GM08714 (cell line): ENCODE measurements around the gene MMD2.
"Not testable (repeated sequence)": the region's sequence is repeated elsewhere in the genome, so short reads cannot be mapped to it uniquely, and the experiment has no call there.

ENCODE experiments used
- H3K4me3 ChIP-seq: fragments of 200-500 bp; sonication (Bioruptor generic); 2 replicates; pipeline ENCODE4 v1.5.1; 2014; ENCODE audit warnings: mild to moderate bottlenecking, low read length, inconsistent platforms
- ZNF274 ChIP-seq: IDR thresholded peaks from 2 replicates; pipeline ENCODE4 v1.6.1; 2012; ENCODE audit warnings: mild to moderate bottlenecking, low read depth, low read length

The MMD2 gene

GRCh38 chr7:4958477-4959301 is at the start of gene MMD2:
Gene MMD2, minus strand, starts transcription at chr7:4959187. Its CDS starts 170 bp downstream, at chr7:4959017.
- no peak within 1 kb of the TSS for H3K4me3 ChIP-seq
- TF ChIP-seq ZNF274, result no peak

GRCh38 chr7:5005066-5005465 is 46.1 kb upstream of the MMD2 start:
- no peak overlapping the region for H3K4me3 ChIP-seq
- TF ChIP-seq ZNF274, result no peak

GRCh38 chr7:5001911-5002310 is 42.9 kb upstream of the MMD2 start:
- no peak overlapping the region for H3K4me3 ChIP-seq
- TF ChIP-seq ZNF274, result no peak

DNA sequence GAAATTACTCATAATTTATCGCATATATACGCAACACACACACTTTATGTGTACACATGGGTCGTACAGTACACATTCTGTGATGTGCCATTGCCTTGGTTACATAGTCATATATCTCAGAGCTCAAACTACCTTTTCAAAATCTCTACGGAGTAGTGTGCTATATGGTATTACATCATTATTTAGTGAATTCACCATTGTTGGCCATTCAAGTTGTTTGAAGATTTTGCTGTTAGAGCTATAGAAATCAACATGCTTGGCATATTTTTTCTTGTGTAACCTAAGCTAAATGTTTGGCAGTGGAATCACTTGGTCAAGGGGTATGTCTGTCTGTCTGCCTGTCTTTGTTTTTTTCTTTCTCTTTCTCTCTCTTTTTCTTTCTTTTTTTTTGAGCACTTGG is 42.0 kb upstream of the MMD2 start:
- no peak for TF ChIP-seq ZNF274
- no peak overlapping the region for H3K4me3 ChIP-seq

GRCh38 chr7:4999369-4999950 is 40.5 kb upstream of the MMD2 start:
- no peak for TF ChIP-seq ZNF274
- H3K4me3 ChIP-seq, result no peak overlapping the region

GRCh38 chr7:4998910-4999309 is 39.9 kb upstream of the MMD2 start:
- no peak for TF ChIP-seq ZNF274
- H3K4me3 ChIP-seq, result no peak overlapping the region

DNA sequence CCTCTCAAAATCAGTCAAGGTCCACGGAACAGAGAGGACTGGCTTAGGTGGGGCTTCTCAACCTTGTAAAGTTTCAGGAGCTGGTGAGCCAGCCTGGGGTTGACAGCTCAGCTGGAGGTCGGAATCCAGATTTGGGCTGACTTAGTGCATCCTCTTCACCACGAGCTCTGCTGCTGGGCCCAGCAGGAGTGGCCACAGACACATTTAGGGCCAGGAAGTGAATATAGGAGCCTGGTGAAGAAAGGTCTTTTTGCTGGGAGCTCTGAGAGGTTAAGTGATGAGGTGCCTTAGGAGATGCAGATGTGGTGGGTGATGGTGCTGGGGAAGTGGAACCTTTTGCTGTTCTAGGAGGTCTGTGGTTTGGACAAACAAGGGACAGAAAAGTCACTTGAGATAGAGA is 39.3 kb upstream of the MMD2 start:
- no peak overlapping the region for H3K4me3 ChIP-seq
- no peak for TF ChIP-seq ZNF274

- no peak overlapping the region for H3K4me3 ChIP-seq
- TF ChIP-seq ZNF274, result no peak
Measured at GRCh38 chr7:4996696-4997222, 37.8 kb upstream of the MMD2 start.

DNA sequence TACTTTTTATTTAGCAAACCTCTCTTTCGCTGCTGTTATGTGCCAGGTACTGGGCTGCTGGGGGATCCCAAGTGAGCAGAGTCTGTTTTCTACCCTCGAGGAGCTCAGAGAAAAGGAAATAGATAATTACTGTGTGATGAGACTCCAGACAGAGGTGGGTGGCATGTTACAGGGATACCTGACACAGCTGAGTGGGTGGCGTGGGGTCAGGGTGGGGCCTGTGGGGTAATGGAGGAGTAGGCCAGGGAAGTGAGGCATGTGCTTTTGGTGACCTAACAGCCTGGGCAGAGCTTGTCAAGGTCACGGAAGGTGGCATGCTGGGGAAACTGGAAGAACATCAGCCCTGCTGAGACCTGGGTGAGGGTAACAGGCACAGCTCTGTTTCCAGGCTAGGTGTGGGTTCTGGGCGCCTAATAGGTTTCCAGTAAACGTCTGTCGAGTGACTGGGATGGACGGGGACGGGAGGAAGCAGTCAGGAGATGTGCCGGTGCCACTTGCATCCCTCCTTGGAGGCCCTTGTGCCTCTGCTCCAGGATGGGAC is 36.5 kb upstream of the MMD2 start:
- H3K4me3 ChIP-seq, result no peak overlapping the region
- TF ChIP-seq ZNF274, result no peak

DNA sequence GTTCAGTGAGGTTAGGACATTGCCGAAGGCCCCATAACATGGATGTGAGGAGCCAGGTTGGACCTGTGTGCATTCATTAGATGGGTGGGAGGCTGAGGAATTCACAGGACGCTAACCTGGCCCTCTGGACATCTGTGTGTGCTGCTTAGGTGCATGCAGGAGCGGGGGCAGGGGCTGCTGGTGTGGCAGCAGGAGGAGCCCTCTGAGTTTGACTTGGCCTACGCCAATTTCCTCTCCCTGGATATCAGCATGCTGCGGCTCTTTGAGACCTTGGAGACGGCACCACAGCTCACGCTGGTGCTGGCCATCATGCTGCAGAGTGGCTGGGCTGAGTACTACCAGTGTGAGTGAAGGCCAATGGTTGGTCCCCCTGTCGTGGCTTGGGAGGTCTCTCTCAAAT is 34.5 kb upstream of the MMD2 start:
- no peak for TF ChIP-seq ZNF274

DNA sequence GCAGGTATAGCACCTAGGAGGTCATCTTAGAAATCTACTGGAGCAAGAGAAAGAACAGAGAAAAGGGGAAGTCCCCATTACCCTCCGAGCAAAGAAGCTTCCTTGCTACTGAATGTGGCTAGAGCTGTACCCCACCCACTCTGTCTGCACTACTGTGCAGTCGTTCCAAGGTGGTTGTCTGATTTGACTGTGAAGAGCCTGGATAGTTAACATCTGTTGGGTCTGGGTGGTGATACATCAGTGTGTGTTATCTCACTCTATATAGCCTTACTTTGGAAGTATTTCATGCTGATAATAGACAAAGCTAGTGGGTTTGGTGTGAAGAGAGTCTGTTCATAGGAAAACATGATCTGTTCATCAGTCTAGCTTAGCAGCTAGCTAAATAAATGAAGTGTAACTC is 23.8 kb upstream of the MMD2 start:
- H3K4me3 ChIP-seq, result not testable (repeated sequence)

More for the DNA sequence above, 34.5 kb upstream of the MMD2 start:
- H3K4me3 ChIP-seq, result no peak overlapping the region

GRCh38 chr7:4981295-4981890 is 22.4 kb upstream of the MMD2 start:
- H3K4me3 ChIP-seq, result not testable (repeated sequence)

- H3K4me3 ChIP-seq, result not testable (repeated sequence)
Measured at GRCh38 chr7:4975626-4976025, 16.6 kb upstream of the MMD2 start.

DNA sequence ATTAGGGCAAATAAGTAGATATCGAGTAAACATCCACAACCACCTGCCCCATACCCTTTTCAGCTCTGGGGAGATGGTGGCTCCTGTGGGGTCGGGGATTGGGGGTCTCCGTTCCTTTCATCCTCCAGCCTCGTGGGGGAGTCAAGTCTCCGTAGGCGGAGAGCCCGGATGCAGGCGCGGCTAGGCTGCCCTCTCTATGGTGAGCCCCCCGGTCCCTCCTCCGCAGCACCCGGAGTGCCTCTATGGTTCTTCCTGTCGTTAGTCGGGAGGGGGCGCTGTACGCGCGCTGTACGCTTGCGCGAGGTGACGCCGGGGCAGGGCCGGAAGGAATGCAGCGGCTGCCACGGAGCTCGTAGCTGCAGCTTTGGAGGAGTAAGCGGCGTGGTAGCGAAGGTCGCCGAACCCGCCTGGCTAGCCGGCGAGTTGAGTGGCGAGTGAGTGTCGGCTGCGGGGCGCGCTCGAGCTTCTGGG is 14.8 kb upstream of the MMD2 start:
- no peak for TF ChIP-seq ZNF274
- H3K4me3 ChIP-seq, result peak overlapping the region; percentile 94; the same call in 1 of the 2 replicates

- H3K4me3 ChIP-seq, result not testable (repeated sequence)
Measured at GRCh38 chr7:4972446-4972845, 13.5 kb upstream of the MMD2 start.
